IPS-NIHi7 (cell line): ENCODE data around the gene CALHM6.
"Not testable (repeated sequence)": the region's sequence is repeated elsewhere in the genome, so short reads cannot be mapped to it uniquely, and the experiment has no call there.

ENCODE experiments used
- DNase-seq: peaks from one replicate; pipeline ENCODE4 v3.0.0; 2012; ENCODE audit warnings: mixed read lengths; ENCODE audit errors: extremely low spot score

Gene CALHM6

GRCh38 chr6:116476002-116476678 lies 15.0 kb downstream of the CALHM6 start:
- no peak for DNase-seq

- DNase-seq, result no peak
Measured at GRCh38 chr6:116482780-116483179, 21.6 kb downstream of the CALHM6 start.

GRCh38 chr6:116483616-116484015 lies 22.4 kb downstream of the CALHM6 start:
- DNase-seq, result no peak

- no peak for DNase-seq
Measured at GRCh38 chr6:116485559-116486184, 24.5 kb downstream of the CALHM6 start.

- DNase-seq, result no peak
Measured at GRCh38 chr6:116491610-116492330, 30.6 kb downstream of the CALHM6 start.

GRCh38 chr6:116492331-116493067 lies 31.3 kb downstream of the CALHM6 start:
- no peak for DNase-seq

GRCh38 chr6:116495161-116495560 lies 34.0 kb downstream of the CALHM6 start:
- not testable (repeated sequence) for DNase-seq

- DNase-seq, result no peak
Measured at GRCh38 chr6:116497113-116497676, 36.0 kb downstream of the CALHM6 start.

- DNase-seq, result no peak
Measured at GRCh38 chr6:116500969-116501433, 39.8 kb downstream of the CALHM6 start.

GRCh38 chr6:116507324-116507723 lies 46.1 kb downstream of the CALHM6 start:
- DNase-seq, result no peak

GRCh38 chr6:116508527-116508926 lies 47.4 kb downstream of the CALHM6 start:
- DNase-seq, result no peak

- peak; percentile 60 for DNase-seq
Measured at GRCh38 chr6:116511424-116512110, 50.4 kb downstream of the CALHM6 start, which contains the start of gene CALHM5. CALHM5 (plus strand) TSS chr6:116511639; CDS start chr6:116511697, 58 bp downstream.

GRCh38 chr6:116512111-116512559 lies 51.0 kb downstream of the CALHM6 start:
- no peak for DNase-seq

- no peak for DNase-seq
Measured at GRCh38 chr6:116512734-116513133, 51.6 kb downstream of the CALHM6 start.
